ENCODE results near the gene EFCAB12. TPM values are rescaled to one million over a fixed set of nuclear protein-coding genes. Genes with fewer than 3 reads are reported as not detected.

Gene EFCAB12
- total and polyA plus RNA-seq, 2 of the 13 experiments (the other 11 are each of a cell fraction or from before 2014, with no cell fraction given): 0.31 to 2.4 TPM

- TF ChIP-seq, protein P1, sequence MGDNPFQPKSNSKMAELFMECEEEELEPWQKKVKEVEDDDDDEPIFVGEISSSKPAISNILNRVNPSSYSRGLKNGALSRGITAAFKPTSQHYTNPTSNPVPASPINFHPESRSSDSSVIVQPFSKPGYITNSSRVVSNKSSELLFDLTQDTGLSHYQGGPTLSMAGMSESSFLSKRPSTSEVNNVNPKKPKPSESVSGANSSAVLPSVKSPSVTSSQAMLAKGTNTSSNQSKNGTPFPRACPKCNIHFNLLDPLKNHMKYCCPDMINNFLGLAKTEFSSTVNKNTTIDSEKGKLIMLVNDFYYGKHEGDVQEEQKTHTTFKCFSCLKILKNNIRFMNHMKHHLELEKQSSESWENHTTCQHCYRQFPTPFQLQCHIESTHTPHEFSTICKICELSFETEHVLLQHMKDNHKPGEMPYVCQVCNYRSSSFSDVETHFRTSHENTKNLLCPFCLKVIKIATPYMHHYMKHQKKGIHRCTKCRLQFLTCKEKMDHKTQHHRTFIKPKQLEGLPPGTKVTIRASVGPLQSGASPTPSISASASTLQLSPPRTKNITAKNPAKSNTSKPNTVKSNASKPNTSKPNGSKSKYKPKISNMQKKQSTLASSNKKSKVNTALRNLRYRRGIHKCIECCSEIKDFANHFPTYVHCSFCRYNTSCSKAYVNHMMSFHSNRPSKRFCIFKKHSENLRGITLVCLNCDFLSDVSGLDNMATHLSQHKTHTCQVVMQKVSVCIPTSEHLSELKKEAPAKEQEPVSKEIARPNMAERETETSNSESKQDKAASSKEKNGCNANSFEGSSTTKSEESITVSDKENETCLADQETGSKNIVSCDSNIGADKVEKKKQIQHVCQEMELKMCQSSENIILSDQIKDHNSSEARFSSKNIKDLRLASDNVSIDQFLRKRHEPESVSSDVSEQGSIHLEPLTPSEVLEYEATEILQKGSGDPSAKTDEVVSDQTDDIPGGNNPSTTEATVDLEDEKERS (CRISPR knock-in tag; IDR thresholded peaks at IDR 0.05): no peak
- TF ChIP-seq NCOR1 (IDR thresholded peaks at IDR 0.05; ENCODE audit: borderline replicate concordance, low read length) (peak; percentile 52; the same call in 1 of the 2 replicates), MXD3 (CRISPR knock-in tag; IDR thresholded peaks at IDR 0.05) (no peak), IKZF5 (CRISPR knock-in tag; IDR thresholded peaks at IDR 0.05) (no peak), REXO4 (CRISPR knock-in tag; IDR thresholded peaks at IDR 0.05; ENCODE audit: borderline replicate concordance) (no peak), SUZ12 (IDR thresholded peaks at IDR 0.05; ENCODE audit: low read depth, low read length) (no peak), ASH2L (IDR thresholded peaks at IDR 0.05; ENCODE audit: insufficient read length, low read depth, low read length) (peak; percentile 57), ZSCAN21 (CRISPR knock-in tag; IDR thresholded peaks at IDR 0.05; ENCODE audit: borderline replicate concordance) (no peak), ZNF292 (CRISPR knock-in tag; IDR thresholded peaks at IDR 0.05; ENCODE audit: borderline replicate concordance, low read depth) (no peak), SAP130 (CRISPR knock-in tag; IDR thresholded peaks at IDR 0.05; ENCODE audit: low read depth) (0 out of 2 replicates have a peak, but pooled peaks have one; percentile 38), MAFF (IDR thresholded peaks at IDR 0.05; ENCODE audit: low read depth, low read length) (no peak), FOXC1 (CRISPR knock-in tag; IDR thresholded peaks at IDR 0.05; ENCODE audit: borderline replicate concordance) (no peak), ARID3A (IDR thresholded peaks at IDR 0.05; ENCODE audit: low read depth, low read length) (no peak), RXRA (CRISPR knock-in tag; IDR thresholded peaks at IDR 0.05) (peak; percentile 63; the same call in 1 of the 2 replicates), MTF1 (CRISPR knock-in tag; IDR thresholded peaks at IDR 0.05) (no peak), IRX3 (CRISPR knock-in tag; IDR thresholded peaks at IDR 0.05; ENCODE audit: borderline replicate concordance, low read depth) (no peak), ZNF441 (CRISPR knock-in tag; IDR thresholded peaks at IDR 0.05; ENCODE audit: borderline replicate concordance) (no peak), GZF1 (CRISPR knock-in tag; IDR thresholded peaks at IDR 0.05) (no peak), ZNF3 (CRISPR knock-in tag; IDR thresholded peaks at IDR 0.05) (no peak), PTBP1 (IDR thresholded peaks at IDR 0.05; ENCODE audit: low read depth, low read length, poor library complexity, severe bottlenecking) (no peak)
These were observed 39.5 kb upstream of the EFCAB12 start (continued) for GRCh38 chr3:129467932-129468331.

Data from HepG2 (cell line).